NCI-H69 (cell line): Measurements from ENCODE around the gene TMTC3.
A peak's percentile ranks its signal among the peaks of the same experiment; 100 is the strongest.
"Not testable (repeated sequence)": the region's sequence is repeated elsewhere in the genome, so short reads cannot be mapped to it uniquely, and the experiment has no call there.

ENCODE experiments used
- DNase-seq: peaks from one replicate; lab custom pipeline; 2025; lab: John Stamatoyannopoulos, UW

Gene TMTC3

DNA sequence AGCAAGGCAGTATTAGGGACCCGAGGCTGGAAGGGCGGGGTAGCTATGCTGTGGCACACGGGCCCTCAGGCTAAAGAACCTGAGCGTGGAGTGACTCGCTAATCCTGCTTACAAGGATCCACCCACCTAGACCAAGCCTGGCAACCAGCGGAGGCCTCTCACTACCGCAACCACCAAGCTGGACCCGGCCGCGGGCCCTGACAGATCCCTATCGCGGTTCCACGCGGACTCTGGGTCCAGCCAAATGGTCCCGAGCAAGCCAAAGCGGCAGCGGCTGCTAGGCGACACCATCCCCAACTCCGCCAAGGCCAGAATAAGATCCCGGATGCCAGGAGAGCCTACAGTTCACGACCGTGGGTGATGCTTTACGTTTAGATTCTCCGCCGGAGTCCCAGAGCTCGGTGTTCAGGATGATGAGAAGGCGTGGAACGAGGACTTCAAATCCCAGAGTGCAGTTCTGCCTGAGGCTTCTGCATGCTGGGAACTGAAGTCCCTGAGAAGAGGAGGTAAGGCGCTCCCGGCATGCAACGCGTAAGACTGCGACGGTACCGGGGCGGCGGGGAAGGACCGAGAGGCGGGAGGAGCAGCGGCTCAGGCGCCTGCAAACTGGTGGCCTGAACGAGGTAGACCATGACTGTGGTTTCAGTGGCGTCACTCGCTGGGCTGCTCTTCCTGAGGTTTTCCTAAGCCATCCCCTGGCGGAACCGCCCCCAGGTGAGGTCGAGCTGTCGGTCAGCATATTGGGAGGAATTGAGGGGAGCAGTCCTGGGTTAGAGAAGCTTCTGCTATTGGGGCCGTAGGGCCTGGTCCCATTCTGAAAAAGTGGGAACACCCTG, at the start of gene TMTC3, which contains the start of gene CEP290:
Gene TMTC3, plus strand, starts transcription at position 534 of the 836 bp plus-strand sequence. CDS start 6,009 bp downstream, outside the sequence.
Gene CEP290, minus strand, starts transcription at position 315 of the 836 bp plus-strand sequence. CDS start 781 bp downstream, outside the sequence.
- peak; percentile 100 for DNase-seq

DNA sequence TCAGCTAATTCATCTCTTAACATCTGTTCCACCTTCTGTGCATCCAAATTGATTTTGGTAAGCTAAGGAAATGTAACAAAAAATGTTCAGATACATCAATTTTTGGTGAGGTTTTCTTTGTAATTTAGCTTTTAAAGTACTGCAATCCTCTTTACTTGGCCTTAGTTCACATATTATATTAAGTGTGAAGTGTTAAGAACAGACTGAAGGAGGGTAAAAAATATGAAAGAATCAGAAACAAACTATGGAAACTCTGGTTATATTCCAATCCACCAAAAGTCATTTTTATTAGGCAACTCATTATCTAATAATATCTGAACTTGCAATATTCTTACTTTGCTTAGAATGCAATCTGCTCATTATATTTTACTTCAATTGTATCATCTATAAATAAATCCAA, 49.3 kb upstream of the TMTC3 start:
- no peak for DNase-seq

DNA sequence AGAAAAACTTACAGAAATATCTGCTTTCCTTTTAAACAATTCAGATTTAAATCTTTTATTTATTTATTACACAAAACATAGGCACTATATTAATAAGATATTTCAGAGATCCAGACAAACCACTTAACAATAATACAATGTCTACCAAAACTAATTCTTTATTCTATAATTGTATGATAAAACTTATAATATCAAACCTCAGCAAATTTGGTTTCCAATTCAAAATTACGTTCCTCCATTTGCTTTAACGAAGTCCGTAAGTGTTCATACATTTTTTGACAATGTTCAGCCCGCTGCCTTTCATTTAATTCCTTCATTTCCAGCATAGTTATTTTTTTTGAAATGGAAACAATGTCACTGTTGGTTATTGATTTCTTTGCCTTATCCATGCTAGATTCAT, 48.5 kb upstream of the TMTC3 start:
- no peak for DNase-seq

DNA sequence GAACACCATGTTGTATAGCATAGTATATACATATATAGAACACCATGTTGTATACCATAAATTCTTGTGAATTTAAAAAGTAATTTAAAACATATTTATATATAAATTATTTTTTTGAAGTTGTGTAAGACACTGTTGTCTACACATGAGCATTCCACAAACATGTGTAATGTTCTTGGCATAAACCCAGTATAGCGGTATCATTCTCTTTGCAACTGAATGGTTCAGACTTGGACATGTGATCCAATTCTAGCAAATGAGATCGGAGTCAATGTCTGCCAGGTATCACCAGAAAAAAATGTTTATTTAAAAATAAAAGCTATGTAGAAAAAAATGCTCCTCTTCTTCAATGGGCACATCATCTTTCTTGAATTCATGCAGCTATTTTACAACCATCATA, 34.1 kb upstream of the TMTC3 start:
- DNase-seq = no peak

DNA sequence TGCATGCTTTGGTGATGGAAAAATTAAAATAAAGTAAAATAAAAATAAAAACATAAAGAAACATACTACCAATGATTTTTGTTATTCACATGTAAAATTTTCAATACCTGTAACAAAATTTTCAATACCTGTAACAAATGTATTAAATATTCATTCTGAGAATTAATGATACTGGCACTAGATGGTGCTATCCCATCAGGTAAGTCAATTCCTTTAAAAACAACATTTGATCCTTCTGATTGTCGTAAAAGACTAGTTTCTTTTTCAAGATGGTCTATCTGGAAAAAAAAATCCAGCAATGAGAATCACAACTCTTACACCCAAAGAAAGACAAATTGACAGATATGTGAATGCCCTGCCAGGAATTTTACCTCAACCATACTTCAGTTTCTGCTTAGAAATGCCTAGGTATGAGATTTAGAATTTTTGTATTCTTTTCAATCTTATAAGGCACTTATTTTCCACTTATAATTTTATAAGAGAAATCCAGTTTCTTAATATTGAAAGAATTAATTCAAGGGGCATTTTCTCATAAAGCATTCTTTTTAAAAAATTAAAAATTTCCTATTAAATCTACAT, 30.9 kb upstream of the TMTC3 start:
- DNase-seq = peak; percentile 70

DNA sequence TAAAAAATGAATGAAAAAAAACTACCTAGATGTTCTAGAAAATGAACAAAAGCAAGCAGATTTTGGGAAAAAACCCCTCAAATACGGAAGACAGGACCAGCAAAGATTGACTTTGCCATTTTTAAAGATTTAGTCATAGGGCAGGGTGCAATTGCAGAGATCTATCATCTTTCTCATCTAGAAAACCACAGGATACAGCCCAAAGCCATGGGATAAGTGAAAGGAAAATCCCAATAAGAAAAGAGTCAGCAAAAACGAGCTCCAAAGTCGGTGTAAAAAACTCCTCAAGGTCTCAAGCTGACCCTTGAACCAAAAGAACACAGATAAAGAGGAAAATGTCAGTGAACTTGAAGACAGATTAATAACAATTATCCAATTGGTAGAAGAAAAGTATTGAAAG, 28.2 kb upstream of the TMTC3 start:
- no peak for DNase-seq

DNA sequence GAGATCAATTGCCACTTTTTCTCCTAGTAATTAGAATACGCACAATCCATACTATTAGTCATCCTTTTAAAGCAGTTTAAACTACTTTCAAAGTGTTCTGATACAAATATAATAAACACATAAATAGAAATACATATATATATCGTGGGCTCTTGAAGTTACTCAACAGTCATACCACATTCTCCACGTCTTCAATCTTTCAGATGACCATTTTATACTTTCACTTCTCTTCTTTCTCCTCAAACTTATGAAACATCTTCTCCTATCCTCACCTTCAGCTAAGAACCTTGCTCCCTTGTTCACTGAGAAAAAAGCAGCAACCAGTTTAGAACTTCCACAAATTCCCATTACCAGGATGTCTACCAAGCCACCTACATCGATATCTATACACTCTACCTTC, 19.4 kb upstream of the TMTC3 start:
- DNase-seq = no peak

DNA sequence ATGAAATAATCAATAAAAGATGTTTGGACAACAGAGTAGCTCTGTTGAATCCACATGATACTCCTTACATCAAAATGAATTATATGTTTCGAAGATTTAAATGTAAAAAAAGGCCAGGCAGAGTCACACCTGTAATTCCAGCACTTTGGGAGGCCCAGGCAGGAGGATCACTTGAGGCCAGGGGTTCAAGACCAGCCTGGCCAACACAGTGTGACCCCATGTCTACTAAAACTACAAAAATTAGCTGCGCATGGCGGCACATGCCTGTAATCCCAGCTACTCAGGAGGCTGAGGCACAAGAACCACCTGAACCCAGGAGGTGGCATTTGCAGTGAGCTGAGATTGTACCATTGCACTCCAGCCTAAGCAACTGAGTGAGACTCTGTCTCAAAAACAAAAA, 15.0 kb upstream of the TMTC3 start:
- DNase-seq = no peak

DNA sequence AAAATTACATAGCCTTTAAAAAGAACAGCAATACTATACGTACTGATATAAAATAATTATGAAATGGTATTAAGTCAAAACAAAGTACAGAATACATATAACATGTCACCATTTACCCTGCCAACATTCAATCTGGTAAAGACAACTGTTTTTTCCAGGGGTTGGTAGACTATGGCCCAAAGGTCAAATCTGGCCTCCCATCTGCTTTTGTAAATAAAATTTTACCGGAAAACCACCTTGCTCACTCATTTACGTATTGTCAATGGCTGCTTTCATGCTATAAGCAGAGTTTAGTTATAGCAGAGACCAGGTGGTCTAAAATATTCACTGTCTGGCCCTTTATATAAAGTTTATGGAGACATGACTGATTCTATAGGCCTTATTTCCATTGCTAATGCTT, 14.3 kb upstream of the TMTC3 start:
- DNase-seq = no peak

DNA sequence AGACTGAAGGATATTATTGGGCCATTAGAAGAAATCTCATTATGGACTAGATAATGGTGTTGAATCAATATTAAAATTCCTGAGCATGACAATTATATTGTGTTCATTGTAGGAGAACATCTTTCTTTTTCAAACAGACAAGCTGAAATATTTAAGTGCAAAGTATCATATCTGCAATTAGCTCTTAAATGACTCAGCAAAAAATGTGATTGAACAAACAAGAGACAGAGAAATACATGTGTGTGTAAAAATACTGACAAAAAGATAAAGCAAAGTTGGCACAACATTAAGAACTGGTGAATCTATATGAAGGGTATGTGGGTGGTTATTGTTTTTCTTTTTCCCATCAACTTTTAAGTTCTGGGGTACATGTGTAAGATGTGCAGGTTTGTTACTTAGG, 9.7 kb upstream of the TMTC3 start:
- DNase-seq = no peak

DNA sequence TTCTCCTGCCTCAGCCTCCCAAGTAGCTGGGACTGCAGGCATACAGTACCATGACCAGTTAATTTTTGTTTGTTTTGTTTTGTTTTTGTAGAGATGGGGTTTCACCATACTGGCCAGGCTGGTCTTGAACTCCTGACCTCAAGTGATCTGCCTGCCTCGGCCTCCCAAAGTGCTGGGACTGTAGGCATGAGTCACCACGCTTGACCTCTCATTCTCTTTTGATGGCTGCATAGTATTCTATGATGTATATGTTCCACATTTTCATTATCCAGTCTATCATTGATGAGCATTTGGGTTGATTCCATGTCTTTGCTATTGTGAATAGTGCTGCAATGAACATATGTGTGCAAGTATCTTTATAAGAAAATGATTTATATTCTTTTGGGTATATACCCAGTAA, 8.9 kb upstream of the TMTC3 start:
- not testable (repeated sequence) for DNase-seq

DNA sequence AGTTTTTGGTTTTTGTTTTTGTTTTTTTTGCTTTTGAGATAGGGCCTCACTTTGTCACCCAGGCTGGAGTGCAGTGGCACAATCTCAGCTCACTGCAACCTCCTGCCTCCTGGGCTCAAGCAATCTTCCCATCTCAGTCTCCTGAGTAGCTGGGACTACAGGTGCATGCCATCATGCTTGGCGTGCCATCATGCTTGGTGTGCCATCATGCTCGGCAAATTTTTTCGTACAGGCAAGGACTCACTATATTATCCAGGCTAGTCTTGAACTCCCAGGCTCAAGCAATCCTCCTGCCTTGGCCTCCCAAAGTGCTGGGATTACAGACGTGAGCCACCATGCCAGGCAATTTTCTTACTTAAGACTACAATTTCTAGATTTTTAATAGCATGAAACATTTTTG, 2.4 kb upstream of the TMTC3 start:
- DNase-seq = not testable (repeated sequence)

DNA sequence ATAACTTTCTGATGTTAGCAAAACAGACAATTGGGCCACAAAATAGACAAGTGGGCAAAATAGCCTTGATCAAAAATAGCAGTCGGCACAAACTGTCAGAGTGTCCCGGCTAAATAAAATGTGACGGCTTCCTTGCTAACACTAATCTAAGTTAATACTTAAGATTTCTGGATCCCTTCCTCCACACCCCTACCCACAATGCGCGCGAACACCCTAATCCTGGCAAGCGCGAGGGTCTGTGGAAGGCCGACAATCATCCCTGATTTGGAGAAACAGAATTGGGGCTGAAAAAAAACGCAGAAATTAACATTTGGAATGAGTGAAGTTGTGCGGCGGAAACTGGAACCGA, 708 bp upstream of the TMTC3 start:
- no peak for DNase-seq

DNA sequence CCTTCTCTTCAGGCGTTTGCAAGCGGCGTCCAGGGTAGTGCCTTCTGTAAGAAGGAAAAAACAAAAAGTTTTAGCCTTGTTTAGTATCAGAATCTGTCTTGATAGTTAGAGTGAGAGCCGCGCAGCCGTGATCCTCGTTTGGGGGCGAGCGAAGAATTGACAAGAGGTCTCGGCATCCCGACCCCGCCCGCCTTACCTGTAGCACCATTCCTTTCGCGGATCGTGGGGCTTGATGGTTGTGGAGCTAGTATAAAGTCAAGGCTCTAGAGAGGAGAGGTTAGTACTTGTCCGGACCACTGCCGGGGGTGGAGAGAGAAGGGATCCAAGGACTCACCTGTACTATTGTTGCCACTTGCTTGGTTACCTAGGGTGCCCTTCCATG, 494 bp downstream of the TMTC3 start:
- DNase-seq = peak; percentile 78

DNA sequence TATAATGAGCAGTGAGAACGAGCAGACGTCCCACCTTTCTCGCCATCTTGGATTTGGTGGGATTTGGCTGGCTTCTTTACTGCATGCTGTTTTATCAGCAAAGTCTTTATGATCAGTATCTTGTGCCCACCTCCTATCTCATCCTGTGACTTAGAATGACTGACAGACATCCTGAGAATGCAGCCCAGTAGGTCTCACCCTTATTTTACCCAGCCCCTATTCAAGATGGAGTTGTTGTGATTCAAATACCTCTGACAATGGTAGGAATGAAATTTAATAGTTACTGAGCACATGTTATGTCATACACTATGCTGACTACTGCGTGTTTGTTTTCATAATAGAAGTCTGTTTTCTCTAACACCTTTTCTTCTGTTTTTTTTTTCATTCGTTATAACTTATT, 1.9 kb downstream of the TMTC3 start:
- DNase-seq = peak; percentile 64

DNA sequence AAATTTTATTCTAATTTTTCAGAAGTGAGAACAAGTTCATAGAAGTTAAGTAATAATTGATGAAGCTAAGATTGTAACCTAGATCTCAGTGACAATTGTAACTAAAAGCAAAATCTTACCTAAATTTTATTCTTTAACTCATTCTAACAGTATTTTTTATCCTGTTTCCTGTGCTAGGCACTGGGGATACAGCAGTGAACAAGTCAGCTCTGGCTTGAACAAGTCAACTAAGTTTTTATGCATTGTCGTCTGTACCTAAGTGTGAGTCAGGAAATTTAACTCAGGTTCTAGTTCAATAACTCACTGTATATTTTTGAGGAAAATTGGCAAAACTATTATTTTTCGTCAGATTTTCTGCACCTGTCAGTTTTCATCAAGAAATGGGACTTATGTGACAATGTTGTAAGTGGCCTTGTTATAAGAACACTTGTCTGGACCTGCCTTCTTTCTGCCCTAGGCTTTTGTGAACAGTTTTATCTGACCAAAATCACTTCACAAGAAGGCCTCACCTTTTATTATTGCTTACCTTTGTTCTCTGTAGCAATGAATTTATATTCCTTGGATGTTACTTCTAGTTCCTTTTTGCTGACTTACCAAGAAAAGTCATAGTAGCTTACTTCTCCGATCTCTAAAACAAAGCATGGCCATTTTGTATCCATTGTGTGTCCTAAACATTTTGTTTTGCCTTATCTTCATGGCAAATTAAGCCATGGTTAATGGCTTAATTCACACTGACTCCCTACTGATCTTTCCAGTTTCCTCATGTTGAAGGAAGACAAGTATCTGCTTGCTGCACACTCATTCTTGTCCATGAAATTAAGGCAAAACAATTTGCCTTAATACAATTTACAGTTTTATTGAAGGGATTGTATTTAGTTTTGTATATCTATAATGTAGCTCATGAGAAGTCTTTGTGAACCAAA, 2.7 kb downstream of the TMTC3 start:
- peak; percentile 76 for DNase-seq

DNA sequence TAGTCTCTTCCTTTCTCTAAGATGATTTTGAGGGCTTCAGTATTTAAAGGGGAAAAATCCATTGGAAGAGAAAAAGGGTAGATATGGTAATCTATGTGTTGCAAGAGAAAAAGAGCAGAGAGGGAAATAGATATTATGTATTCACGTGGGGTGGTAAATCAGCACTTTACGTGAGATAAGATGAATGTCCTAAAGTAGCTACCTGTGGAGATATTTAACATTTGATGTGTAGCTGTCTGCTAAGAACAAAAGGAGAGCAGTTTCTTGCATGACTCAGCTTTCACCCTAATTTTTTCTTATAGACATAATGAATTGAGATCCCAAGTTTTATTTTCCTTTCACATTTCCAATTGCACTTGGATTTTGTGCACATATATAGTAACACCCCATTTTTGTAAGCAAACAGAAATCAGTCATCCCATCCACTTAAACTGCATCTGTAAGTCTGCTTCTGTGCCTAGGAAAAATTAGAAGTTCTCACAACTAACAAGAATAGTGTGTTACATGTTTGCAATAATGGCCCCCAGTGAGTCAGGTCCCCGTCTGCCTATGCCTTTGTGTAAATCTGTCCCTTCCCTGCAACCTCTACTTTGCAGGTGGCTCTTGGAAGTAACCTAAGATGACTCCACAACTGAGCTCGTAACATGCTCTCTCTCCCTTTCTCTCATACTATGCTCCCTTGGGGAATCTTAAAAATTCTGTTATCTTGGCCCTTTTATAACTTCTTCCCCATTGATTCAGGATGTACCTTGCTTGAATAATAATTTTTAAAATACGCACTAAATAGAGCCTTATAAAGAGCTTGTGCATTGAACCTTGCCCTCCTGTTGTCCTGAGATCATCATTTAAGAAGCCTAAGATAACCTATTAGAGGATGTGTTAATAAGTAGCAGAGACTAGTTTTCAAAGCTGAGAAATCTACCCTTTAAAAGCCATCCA, 3.7 kb downstream of the TMTC3 start:
- peak; percentile 89 for DNase-seq

DNA sequence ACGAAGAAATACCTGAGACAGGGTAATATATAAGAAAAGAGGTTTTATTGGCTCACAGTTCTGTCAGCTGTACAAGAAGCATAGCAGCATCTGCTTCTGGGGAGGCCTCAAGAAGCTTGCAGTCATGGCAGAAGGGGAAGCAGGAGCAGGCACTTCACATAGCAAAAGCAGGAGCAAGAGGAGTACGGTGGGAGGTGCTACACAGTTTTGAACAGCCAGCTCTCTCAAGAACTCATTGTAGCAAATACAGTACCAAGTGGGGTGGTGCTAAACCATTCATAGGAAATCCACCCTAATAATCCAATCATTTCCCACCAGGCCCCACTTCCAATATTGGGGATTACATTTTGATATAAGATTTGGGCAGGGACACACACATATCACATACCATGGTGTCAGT, 8.0 kb downstream of the TMTC3 start:
- no peak for DNase-seq

DNA sequence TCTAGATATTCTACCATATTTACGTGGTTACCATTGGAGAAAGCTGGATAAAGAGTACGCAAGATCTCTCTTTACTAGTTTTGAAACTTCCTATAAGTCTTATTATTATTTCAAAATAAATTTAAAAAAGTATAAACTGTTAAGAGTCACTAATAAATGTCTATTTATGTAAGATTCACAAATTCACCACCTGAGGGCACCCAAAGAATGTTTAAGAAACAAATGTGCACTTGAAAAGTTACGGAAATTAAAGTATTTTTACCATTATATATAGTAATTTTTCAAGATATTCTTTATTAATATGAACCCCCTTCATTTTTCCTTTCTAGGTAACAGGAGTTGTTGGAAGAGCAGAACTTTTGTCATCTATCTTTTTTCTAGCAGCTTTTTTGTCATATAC, 11.9 kb downstream of the TMTC3 start:
- DNase-seq = peak; percentile 51

DNA sequence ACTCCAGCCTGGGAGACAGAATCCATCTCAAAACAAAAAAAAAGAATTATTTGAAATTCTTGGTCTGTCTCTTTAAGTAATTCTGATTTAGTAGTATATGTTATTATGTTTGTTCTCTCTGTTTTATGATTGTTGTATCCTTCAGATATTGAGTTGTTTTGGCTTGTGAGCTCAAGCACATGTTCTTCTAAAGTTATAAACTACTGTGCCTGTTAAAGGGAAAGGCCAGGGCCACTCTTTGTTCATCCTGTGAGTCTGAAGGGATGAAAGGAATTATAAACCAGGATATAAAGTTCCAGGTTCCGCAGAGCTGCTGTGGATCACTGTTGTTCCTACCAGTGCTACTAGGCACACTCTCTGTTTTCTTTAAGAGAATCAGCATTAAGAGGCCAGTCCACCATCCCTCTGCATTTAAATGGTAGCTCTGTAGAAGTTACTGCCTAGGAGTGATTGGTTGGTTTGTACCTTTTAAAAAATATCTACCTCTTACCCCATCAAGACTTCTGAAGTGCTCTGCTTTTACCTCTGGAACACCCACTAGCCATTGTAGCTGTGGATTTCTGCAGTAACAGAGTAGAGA, 14.1 kb downstream of the TMTC3 start:
- no peak for DNase-seq

DNA sequence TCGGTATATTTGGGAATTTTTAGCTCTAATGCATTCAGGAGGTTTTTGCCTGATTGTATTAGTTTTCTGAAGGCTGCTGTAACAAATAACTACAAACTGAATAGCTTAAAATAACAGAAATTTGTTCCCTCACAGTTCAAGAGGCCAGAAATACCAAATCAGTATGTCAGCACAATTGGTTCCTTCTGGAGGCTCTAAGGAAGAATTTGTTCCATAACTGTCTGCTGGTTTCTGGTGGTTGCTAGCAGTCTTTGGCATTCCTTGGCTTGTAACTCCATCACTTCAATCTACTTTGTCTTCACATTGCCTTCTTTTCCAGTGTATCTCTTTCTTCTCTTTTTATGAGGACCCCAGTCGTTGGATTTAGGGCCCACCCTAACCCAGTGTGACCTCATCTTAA, 21.3 kb downstream of the TMTC3 start:
- no peak for DNase-seq
